Measurements from ENCODE around the gene GOLGA6C.
"Not testable (repeated sequence)": the region's sequence is repeated elsewhere in the genome, so short reads cannot be mapped to it uniquely, and the experiment has no call there.

GOLGA6C gene

GRCh38 chr15:75233504-75234190 is 24.5 kb upstream of the GOLGA6C start:
- no peak for TF ChIP-seq CTCF (IDR thresholded peaks at IDR 0.05; ENCODE audit: low read depth, low read length)
- no peak overlapping the region for H3K4me3 ChIP-seq (replicated peaks in 1 of 2; ENCODE audit: low read depth in 2 of 2, low read length in 2 of 2)
- DNase-seq (ENCODE audit: low read depth in 2 of 2) = no peak

- DNase-seq (ENCODE audit: low read depth in 2 of 2) = no peak
- no peak for TF ChIP-seq CTCF (IDR thresholded peaks at IDR 0.05; ENCODE audit: low read depth, low read length)
- H3K4me3 ChIP-seq (replicated peaks in 1 of 2; ENCODE audit: low read depth in 2 of 2, low read length in 2 of 2) = no peak overlapping the region
Measured at GRCh38 chr15:75234191-75234810, 23.8 kb upstream of the GOLGA6C start.

GRCh38 chr15:75235051-75235673 is 23.0 kb upstream of the GOLGA6C start:
- no peak for DNase-seq (ENCODE audit: low read depth in 2 of 2)
- no peak overlapping the region for H3K4me3 ChIP-seq (replicated peaks in 1 of 2; ENCODE audit: low read depth in 2 of 2, low read length in 2 of 2)
- no peak for TF ChIP-seq CTCF (IDR thresholded peaks at IDR 0.05; ENCODE audit: low read depth, low read length)

GRCh38 chr15:75235760-75236729 is 22.1 kb upstream of the GOLGA6C start:
- DNase-seq (ENCODE audit: low read depth in 2 of 2) = no peak
- no peak overlapping the region for H3K4me3 ChIP-seq (replicated peaks in 1 of 2; ENCODE audit: low read depth in 2 of 2, low read length in 2 of 2)
- no peak for TF ChIP-seq CTCF (IDR thresholded peaks at IDR 0.05; ENCODE audit: low read depth, low read length)

- no peak for DNase-seq (ENCODE audit: low read depth in 2 of 2)
- no peak overlapping the region for H3K4me3 ChIP-seq (replicated peaks in 1 of 2; ENCODE audit: low read depth in 2 of 2, low read length in 2 of 2)
- no peak for TF ChIP-seq CTCF (IDR thresholded peaks at IDR 0.05; ENCODE audit: low read depth, low read length)
Measured at GRCh38 chr15:75237316-75237982, 20.7 kb upstream of the GOLGA6C start.

GRCh38 chr15:75238150-75238549 is 20.0 kb upstream of the GOLGA6C start:
- DNase-seq (ENCODE audit: low read depth in 2 of 2) = no peak
- H3K4me3 ChIP-seq (replicated peaks in 1 of 2; ENCODE audit: low read depth in 2 of 2, low read length in 2 of 2) = no peak overlapping the region
- no peak for TF ChIP-seq CTCF (IDR thresholded peaks at IDR 0.05; ENCODE audit: low read depth, low read length)

GRCh38 chr15:75245741-75246140 is 12.4 kb upstream of the GOLGA6C start:
- DNase-seq (ENCODE audit: low read depth in 2 of 2); H3K4me3 ChIP-seq (replicated peaks in 1 of 2; ENCODE audit: low read depth in 2 of 2, low read length in 2 of 2): not testable (repeated sequence)

GRCh38 chr15:75248991-75249390 is 9.1 kb upstream of the GOLGA6C start:
- DNase-seq (ENCODE audit: low read depth in 2 of 2) = not testable (repeated sequence)

More at GRCh38 chr15:75248991-75249390, 9.1 kb upstream of the GOLGA6C start:
- H3K4me3 ChIP-seq (replicated peaks in 1 of 2; ENCODE audit: low read depth in 2 of 2, low read length in 2 of 2) = not testable (repeated sequence)
